SK-N-SH (cell line): ENCODE results near the gene SPSB1.

ENCODE experiments used
- CTCF ChIP-seq: fragments of 200-600 bp; sonication (generic); IDR thresholded peaks from 2 replicates; pipeline ENCODE4 v1.6.1; 2017; ENCODE audit warnings: antibody characterized with exemption, mild to moderate bottlenecking, moderate library complexity
- EP300 ChIP-seq, 2 experiments: IDR thresholded peaks; 2 replicates each; pipeline versions ENCODE4 v1.4.0 to v1.6.1; 2012; ENCODE audit warnings: borderline replicate concordance in 1 of 2, low read depth in 1 of 2, low read length in 1 of 2
- EZH2phosphoT487 ChIP-seq: fragments of 200-600 bp; sonication (generic); IDR thresholded peaks from 2 replicates; pipeline ENCODE4 v1.6.1; 2017; ENCODE audit warnings: low read depth, mixed run types, mild to moderate bottlenecking, antibody characterized with exemption, moderate library complexity, borderline replicate concordance
- GABPA ChIP-seq: IDR thresholded peaks from 2 replicates; pipeline ENCODE4 v1.4.0; 2012; ENCODE audit warnings: low read depth, mild to moderate bottlenecking
- POLR2AphosphoS5 ChIP-seq: IDR thresholded peaks from 2 replicates; pipeline ENCODE4 v1.6.1; 2012; ENCODE audit warnings: low read depth, low read length
- TAF1 ChIP-seq: IDR thresholded peaks from 2 replicates; pipeline ENCODE4 v1.6.1; 2012; ENCODE audit warnings: low read depth, mild to moderate bottlenecking, low read length, moderate library complexity, borderline replicate concordance
- YY1 ChIP-seq: IDR thresholded peaks from 2 replicates; pipeline ENCODE4 v1.4.0; 2012; ENCODE audit warnings: low read depth, mild to moderate bottlenecking

- no peak for TF ChIP-seq YY1
- TF ChIP-seq CTCF = no peak
- no peak for TF ChIP-seq GABPA
- TF ChIP-seq EP300 (IDR thresholded peaks at IDR 0.05; ENCODE audit: borderline replicate concordance in 1 of 2, low read depth in 1 of 2, low read length in 1 of 2) = no peak; a peak in 1 of 4 replicates
- no peak for TF ChIP-seq TAF1
- TF ChIP-seq EZH2phosphoT487 = no peak
- no peak for TF ChIP-seq POLR2AphosphoS5
Measured at GRCh38 chr1:9307303-9307702, 14.6 kb downstream of the SPSB1 start.
